Endothelial cell of umbilical vein (primary cell): Measurements from ENCODE around the gene RAB3B. TPM values are rescaled to one million over a fixed set of nuclear protein-coding genes. Genes with fewer than 3 reads are reported as not detected.

Experiments used
- BruUV-seq: library from RNA; stranded (reverse); fragments of 400-500 nt; replicated peaks from 2 replicates; lab custom pipeline; 2021; lab: Mats Ljungman, UMichigan
- CTCF ChIA-PET: fragments of 300-600, 350-600 bp; sonication (Branson Sonifier 250); formaldehyde crosslinking; loops from one replicate; lab custom pipeline; 2021; ENCODE audit warnings: antibody characterized with exemption, inconsistent platforms; lab: Charles Lee
- POLR2A ChIA-PET: fragments of 300-600, 350-600 bp; sonication (Branson Sonifier 250); formaldehyde crosslinking; loops from one replicate; lab custom pipeline; 2021; ENCODE audit warnings: antibody characterized with exemption, inconsistent platforms; lab: Charles Lee
- DNase-seq: peaks from one replicate; pipeline ENCODE4 v3.0.0-alpha.2; 2011; ENCODE audit warnings: low read depth, low spot score
- FAIRE-seq: peaks from 2 replicates; lab custom pipeline; 2011; peaks lifted over from hg19 to GRCh38; lab: Jason Lieb, UNC
- H2AFZ ChIP-seq: 2 replicates; pipeline ENCODE4 v1.6.0; 2012; ENCODE audit warnings: low read depth, low read length, control low read depth, inconsistent platforms
- H3K27ac ChIP-seq: 2 replicates; pipeline ENCODE4 v1.5.1; 2011; ENCODE audit warnings: low read depth, mild to moderate bottlenecking, control low read depth, low read length, moderate library complexity; ENCODE audit not compliant: insufficient read depth
- H3K27me3 ChIP-seq, 2 experiments: 2 replicates each; pipeline versions ENCODE4 v1.6.0 to v1.6.1; 2011; ENCODE audit warnings: low read length in 2 of 2, mixed read lengths in 1 of 2; ENCODE audit not compliant: control insufficient read depth in 2 of 2, insufficient read depth in 2 of 2
- H3K36me3 ChIP-seq, 2 experiments: 2 replicates in 1 of 2; 3 replicates in 1 of 2; pipeline ENCODE4 v1.5.1; 2011; ENCODE audit warnings: low read length in 2 of 2, mild to moderate bottlenecking in 1 of 2, moderate library complexity in 1 of 2; ENCODE audit not compliant: control insufficient read depth in 2 of 2, insufficient read depth in 2 of 2; ENCODE audit errors: extremely low read depth in 1 of 2
- H3K4me1 ChIP-seq: 3 replicates; pipeline ENCODE4 v1.5.1; 2011; ENCODE audit warnings: mild to moderate bottlenecking, low read length; ENCODE audit not compliant: control insufficient read depth, insufficient read depth; ENCODE audit errors: extremely low read depth
- H3K4me2 ChIP-seq: 2 replicates; pipeline ENCODE4 v1.6.1; 2011; ENCODE audit warnings: low read length, control low read depth, mixed read lengths; ENCODE audit not compliant: insufficient read depth
- H3K4me3 ChIP-seq, 3 experiments: fragments of 200-600 bp in 1 of 3; sonication (generic), shearing (Covaris generic) in 1 of 3; replicated peaks in 1 of 3; 2 replicates each; pipeline ENCODE4 v1.5.1; 2011 to 2016; ENCODE audit warnings: control low read depth in 3 of 3, low read length in 3 of 3, mild to moderate bottlenecking in 2 of 3, inconsistent platforms in 1 of 3, low read depth in 1 of 3, moderate library complexity in 1 of 3; ENCODE audit not compliant: insufficient read depth in 1 of 3
- H3K79me2 ChIP-seq: 2 replicates; pipeline ENCODE4 v1.6.0; 2012; ENCODE audit warnings: low read length, inconsistent platforms; ENCODE audit not compliant: control insufficient read depth, insufficient read depth
- H3K9ac ChIP-seq: replicated peaks from 2 replicates; pipeline ENCODE3; 2011; ENCODE audit warnings: low read length, control low read depth; ENCODE audit not compliant: insufficient read depth; ENCODE audit errors: extremely low read depth
- H3K9me1 ChIP-seq: replicated peaks from 3 replicates; pipeline ENCODE4 v1.6.0; 2011; ENCODE audit warnings: mild to moderate bottlenecking, low read length; ENCODE audit not compliant: control insufficient read depth, insufficient read depth; ENCODE audit errors: extremely low read depth
- H3K9me3 ChIP-seq: replicated peaks from 2 replicates; pipeline ENCODE4 v1.5.1; 2012; ENCODE audit warnings: low read length, inconsistent platforms; ENCODE audit not compliant: control insufficient read depth, insufficient read depth
- H4K20me1 ChIP-seq: replicated peaks from 2 replicates; pipeline ENCODE3; 2011; ENCODE audit warnings: mild to moderate bottlenecking, low read length; ENCODE audit not compliant: control insufficient read depth, insufficient read depth; ENCODE audit errors: extremely low read depth
- CTCF ChIP-seq, 2 donors: IDR thresholded peaks; 1 replicate in 1 of 2; 2 replicates in 1 of 2; pipeline ENCODE4 v1.5.1; 2011; ENCODE audit warnings: low read length in 2 of 2, mild to moderate bottlenecking in 2 of 2, moderate library complexity in 2 of 2, control low read depth in 1 of 2, inconsistent platforms in 1 of 2, low read depth in 1 of 2; ENCODE audit not compliant: insufficient read depth in 1 of 2; ENCODE audit errors: extremely low read depth in 1 of 2
- EZH2 ChIP-seq: IDR thresholded peaks from 2 replicates; pipeline ENCODE4 v1.6.1; 2012; ENCODE audit warnings: borderline replicate concordance, low read depth, mild to moderate bottlenecking, moderate library complexity, low read length, inconsistent platforms; ENCODE audit not compliant: severe bottlenecking
- FOS ChIP-seq: IDR thresholded peaks from 2 replicates; pipeline ENCODE4 v1.6.1; 2011; ENCODE audit warnings: mild to moderate bottlenecking, low read length, moderate library complexity, borderline replicate concordance; ENCODE audit not compliant: insufficient read depth
- GATA2 ChIP-seq: IDR thresholded peaks from 2 replicates; pipeline ENCODE4 v1.7.0; 2011; ENCODE audit warnings: low read depth, mild to moderate bottlenecking, moderate library complexity, mixed read lengths, low read length; ENCODE audit not compliant: insufficient read length, insufficient read depth
- JUN ChIP-seq: IDR thresholded peaks from 2 replicates; pipeline ENCODE4 v1.6.1; 2011; ENCODE audit warnings: borderline replicate concordance, low read depth; ENCODE audit not compliant: insufficient read length, insufficient read depth
- MAX ChIP-seq: IDR thresholded peaks from 2 replicates; pipeline ENCODE4 v1.6.1; 2011; ENCODE audit not compliant: insufficient read depth, insufficient read length
- MYC ChIP-seq: IDR thresholded peaks from one replicate; pipeline ENCODE4 v1.6.1; 2011; ENCODE audit warnings: mild to moderate bottlenecking, low read depth, low read length
- POLR2A ChIP-seq: IDR thresholded peaks from 2 replicates; pipeline ENCODE4 v1.6.1; 2012; ENCODE audit warnings: low read depth, mild to moderate bottlenecking, control low read depth, low read length
- POLR2AphosphoS5 ChIP-seq: IDR thresholded peaks from 2 replicates; pipeline ENCODE4 v1.6.1; 2012; ENCODE audit warnings: low read depth, mild to moderate bottlenecking, control low read depth, low read length, moderate library complexity; ENCODE audit not compliant: insufficient read depth
- dilution Hi-C: fragments of 300-500 bp; cut with MboI; formaldehyde crosslinking; loops from one replicate; pipeline ENCODE4 v1.15.0; 2019; ENCODE audit warnings: low sequenced_read_pairs; ENCODE audit not compliant: extremely low pct_ligation_motif_present
- intact Hi-C: fragments of 100-400 bp; cut with micrococcal nuclease; formaldehyde crosslinking; loops from one replicate; pipeline ENCODE4 v1.10.0; 2022
- polyA plus RNA-seq, 4 experiments: library from polyadenylated mRNA; depleted of rRNA in 3 of 4; stranded (reverse) in 3 of 4; unstranded in 1 of 4; fragments of >200 nt; gene quantifications; 2 replicates each; pipeline versions ENCODE4 v1.2.1 to v1.2.3, GENCODE V29; 2011 to 2012; ENCODE audit warnings: missing spikeins in 1 of 4
- total RNA-seq: library from RNA; stranded (reverse); gene quantifications from 2 replicates; pipeline ENCODE4 v1.2.3, GENCODE V29; 2021

Gene RAB3B
- total and polyA plus RNA-seq, 2 donors (not counting 3 experiments of a cell fraction or from before 2014, with no cell fraction given): 4.1 to 10.4 TPM

- intact Hi-C loops (no loop called here), dilution Hi-C loops (no loop called here)
- H3K9ac ChIP-seq: no peak overlapping the region
- no peak overlapping the region for H3K4me2 ChIP-seq
- H3K9me3 ChIP-seq: no peaks in the 10 kb centered on the region
- H4K20me1 ChIP-seq: no peaks in the 10 kb centered on the region
- ChIA-PET POLR2A (no interaction called here), CTCF (no interaction called here)
- BruUV-seq: no TSS peak
- no peaks in the 10 kb centered on the region for H3K79me2 ChIP-seq
- H3K36me3 ChIP-seq: no peaks in the 10 kb centered on the region
- DNase-seq (no peak), FAIRE-seq (no peak)
- no peak overlapping the region for H3K27ac ChIP-seq
- TF ChIP-seq MAX (no peak), FOS (no peak), GATA2 (no peak), JUN (no peak), CTCF (IDR thresholded peaks at IDR 0.05; ENCODE audit: extremely low read depth in 1 of 2, insufficient read depth in 1 of 2, low read depth in 1 of 2, low read length in 2 of 2) (no peak), MYC (no peak), EZH2 (no peak), POLR2A (no peak), POLR2AphosphoS5 (no peak)
- H3K4me1 ChIP-seq: peaks cover 8% of the 10 kb centered on the region
- no peak overlapping the region for H2AFZ ChIP-seq
- no peaks in the 10 kb centered on the region for H3K9me1 ChIP-seq
- no peak overlapping the region for H3K4me3 ChIP-seq
- no peaks in the 10 kb centered on the region for H3K27me3 ChIP-seq
Observed at GRCh38 chr1:51954783-51955182, 35.7 kb downstream of the RAB3B start.
